Upper lobe of left lung (tissue), 4 donors: ENCODE measurements around the gene PEX14.

ENCODE experiments used
- CTCF ChIP-seq, 6 experiments: fragments of 450-650 bp in 4 of 6; fragments of 200-600 bp in 2 of 6; sonication (generic) in 2 of 6; IDR thresholded peaks; one replicate each; pipeline ENCODE4 v1.5.1; 2016 to 2019; ENCODE audit warnings: antibody characterized with exemption in 6 of 6
- EP300 ChIP-seq, 4 donors: sonication (generic); formaldehyde crosslinking; IDR thresholded peaks; one replicate each; pipeline ENCODE4 v1.5.1; 2017; ENCODE audit warnings: antibody characterized with exemption in 4 of 4, control low read depth in 2 of 4
- POLR2A ChIP-seq, 4 donors: fragments of 450-650 bp; IDR thresholded peaks; one replicate each; pipeline ENCODE4 v1.5.1; 2016 to 2017; ENCODE audit warnings: antibody characterized with exemption in 4 of 4, mild to moderate bottlenecking in 2 of 4
- POLR2AphosphoS5 ChIP-seq, 2 donors: sonication (generic); formaldehyde crosslinking; IDR thresholded peaks; one replicate each; pipeline ENCODE4 v1.5.1; 2017; ENCODE audit warnings: antibody characterized with exemption in 2 of 2

- no peak for TF ChIP-seq POLR2AphosphoS5 (IDR thresholded peaks at IDR 0.05)
- no peak for TF ChIP-seq CTCF (IDR thresholded peaks at IDR 0.05)
- TF ChIP-seq POLR2A (IDR thresholded peaks at IDR 0.05) = no peak
- no peak for TF ChIP-seq EP300 (IDR thresholded peaks at IDR 0.05)
Measured at GRCh38 chr1:10615932-10616671, 141.4 kb downstream of the PEX14 start.
